ENCODE results near the gene TIAM1. TPM values are rescaled to one million over a fixed set of nuclear protein-coding genes. Genes with fewer than 3 reads are reported as not detected.

TIAM1 gene
- polyA plus RNA-seq, 1 experiment: 0.11 TPM

GRCh38 chr21:31376301-31376700, 32.2 kb upstream of the TIAM1 start:
- POLR2A ChIA-PET: no interaction called here
- no peak for DNase-seq (ENCODE audit: low read depth)
- no peak overlapping the region for H3K4me3 ChIP-seq (ENCODE audit: low read depth, low read length)
- H3K36me3 ChIP-seq (ENCODE audit: control insufficient read depth, insufficient read depth, low read length): no peaks in the 10 kb centered on the region
- CTCF ChIA-PET: no interaction called here
- TF ChIP-seq CTCF (IDR thresholded peaks at IDR 0.05; ENCODE audit: insufficient read depth, low read depth, low read length): no peak
- H3K27me3 ChIP-seq (ENCODE audit: control insufficient read depth, insufficient read depth, low read length): no peaks in the 10 kb centered on the region

GRCh38 chr21:31374395-31374794, 30.3 kb upstream of the TIAM1 start:
- DNase-seq (ENCODE audit: low read depth): no peak
- H3K36me3 ChIP-seq (ENCODE audit: control insufficient read depth, insufficient read depth, low read length): no peaks in the 10 kb centered on the region
- H3K27me3 ChIP-seq (ENCODE audit: control insufficient read depth, insufficient read depth, low read length): no peaks in the 10 kb centered on the region
- H3K4me3 ChIP-seq (ENCODE audit: low read depth, low read length): no peak overlapping the region
- CTCF ChIA-PET: interaction anchor here (1.0 kb wide), 1 partner anchor 10 kb away, joined by 3 read pairs; no protein-coding TSS in a partner anchor
- POLR2A ChIA-PET: no interaction called here
- TF ChIP-seq CTCF (IDR thresholded peaks at IDR 0.05; ENCODE audit: insufficient read depth, low read depth, low read length): no peak

GRCh38 chr21:31372471-31372765, 28.4 kb upstream of the TIAM1 start:
- no peak for DNase-seq (ENCODE audit: low read depth)
- POLR2A ChIA-PET: no interaction called here
- CTCF ChIA-PET: interaction anchor here (1.3 kb wide), 1 partner anchor 10 kb away, joined by 3 read pairs; no protein-coding TSS in a partner anchor
- H3K4me3 ChIP-seq (ENCODE audit: low read depth, low read length): no peak overlapping the region
- no peak for TF ChIP-seq CTCF (IDR thresholded peaks at IDR 0.05; ENCODE audit: insufficient read depth, low read depth, low read length)
- no peaks in the 10 kb centered on the region for H3K27me3 ChIP-seq (ENCODE audit: control insufficient read depth, insufficient read depth, low read length)
- H3K36me3 ChIP-seq (ENCODE audit: control insufficient read depth, insufficient read depth, low read length): no peaks in the 10 kb centered on the region

- POLR2A ChIA-PET: no interaction called here
- DNase-seq (ENCODE audit: low read depth): no peak
- CTCF ChIA-PET: interaction anchor here (1.3 kb wide), 1 partner anchor 10 kb away, joined by 3 read pairs; no protein-coding TSS in a partner anchor
Observed at GRCh38 chr21:31371715-31372470, 27.8 kb upstream of the TIAM1 start.

More at GRCh38 chr21:31371715-31372470, 27.8 kb upstream of the TIAM1 start:
- Histone ChIP-seq H3K27me3 (ENCODE audit: control insufficient read depth, insufficient read depth, low read length) (no peaks in the 10 kb centered on the region), H3K36me3 (ENCODE audit: control insufficient read depth, insufficient read depth, low read length) (no peaks in the 10 kb centered on the region), H3K4me3 (ENCODE audit: low read depth, low read length) (no peak overlapping the region)
- no peak for TF ChIP-seq CTCF (IDR thresholded peaks at IDR 0.05; ENCODE audit: insufficient read depth, low read depth, low read length)
